Adrenal gland (tissue), 5 donors: ENCODE results near the gene ELL2.
"Not testable (repeated sequence)": the region's sequence is repeated elsewhere in the genome, so short reads cannot be mapped to it uniquely, and the experiment has no call there.

ENCODE experiments used
- CTCF ChIP-seq, 6 experiments: fragments of 450-650 bp in 4 of 6; fragments of 200-600 bp in 2 of 6; sonication (generic) in 1 of 6; IDR thresholded peaks; 1 replicate in 5 of 6; 2 replicates in 1 of 6; pipeline versions ENCODE4 v1.5.1 to v1.8.0; 2016 to 2021; ENCODE audit warnings: antibody characterized with exemption in 6 of 6, mild to moderate bottlenecking in 2 of 6, moderate library complexity in 1 of 6
- POLR2A ChIP-seq, 2 donors: fragments of 450-650 bp; IDR thresholded peaks; one replicate each; pipeline ENCODE4 v1.6.1; 2017; ENCODE audit warnings: antibody characterized with exemption in 2 of 2, mild to moderate bottlenecking in 2 of 2, moderate library complexity in 1 of 2
- donor health status: DM: no; HTN: no; CAD: no.

- not testable (repeated sequence) for TF ChIP-seq CTCF, POLR2A (IDR thresholded peaks at IDR 0.05)
Observed at GRCh38 chr5:95869173-95869855, 92.3 kb downstream of the ELL2 start.
